Measurements from ENCODE around the gene EPHA10. TPM values are rescaled to one million over a fixed set of nuclear protein-coding genes. Genes with fewer than 3 reads are reported as not detected.
A peak's percentile ranks its signal among the peaks of the same experiment; 100 is the strongest.
"Not testable (repeated sequence)": the region's sequence is repeated elsewhere in the genome, so short reads cannot be mapped to it uniquely, and the experiment has no call there.

The EPHA10 gene
- total RNA-seq, 4 donors from 2014 or later, result 0.17 TPM; not detected in 3

GRCh38 chr1:37685722-37686121 lies 79.2 kb downstream of the EPHA10 start:
- H3K4me1 ChIP-seq, result peaks cover 12 to 17% of the 10 kb centered on the region in 2 donors
- H3K4me3 ChIP-seq, result no peak overlapping the region
- DNase-seq, result no peak
- no peaks in the 10 kb centered on the region for H3K9me3 ChIP-seq
- in situ Hi-C loops (cut with MboI; ENCODE audit: low sequenced_read_pairs in 4 of 4), result loop anchor here (10.0 kb wide), 2 partner anchors 91 to 231 kb away; partner anchors contain the start of gene GNL2 (in 2 of the 4)
- no peaks in the 10 kb centered on the region for H3K27me3 ChIP-seq
- intact Hi-C loops (cut with DNase I; ENCODE audit: low total_unique reads), result no loop called here
- TF ChIP-seq CTCF (IDR thresholded peaks at IDR 0.05 in 4 of 5, conservative IDR thresholded peaks at IDR 0.05 in 1 of 5) (no peak), POLR2A (IDR thresholded peaks at IDR 0.05) (no peak)
- ATAC-seq, result no peak
- H3K36me3 ChIP-seq, result peaks cover 0 to 73% of the 10 kb centered on the region in 2 donors
- no peak overlapping the region for H3K27ac ChIP-seq

GRCh38 chr1:37684182-37684581 lies 80.7 kb downstream of the EPHA10 start:
- H3K27me3 ChIP-seq; H3K27ac ChIP-seq; DNase-seq; H3K9me3 ChIP-seq; H3K4me3 ChIP-seq; intact Hi-C loops (cut with DNase I; ENCODE audit: low total_unique reads); ATAC-seq: not testable (repeated sequence)
- in situ Hi-C loops (cut with MboI; ENCODE audit: low sequenced_read_pairs in 4 of 4), result loop anchor here (5.0 to 10.0 kb wide), 3 partner anchors 82 to 229 kb away; partner anchors contain the start of gene GNL2 (in 2 of the 4)
- peaks cover 4 to 10% of the 10 kb centered on the region in 2 donors for H3K4me1 ChIP-seq
- peaks cover 0 to 77% of the 10 kb centered on the region in 2 donors for H3K36me3 ChIP-seq

- Histone ChIP-seq H3K9me3 (no peaks in the 10 kb centered on the region), H3K36me3 (peaks cover 0 to 67% of the 10 kb centered on the region in 2 donors), H3K4me3 (no peak overlapping the region), H3K4me1 (no peaks in the 10 kb centered on the region), H3K27me3 (no peaks in the 10 kb centered on the region), H3K27ac (no peak overlapping the region)
- intact Hi-C loops (cut with DNase I; ENCODE audit: low total_unique reads) (loop anchor here (1.0 kb wide), 1 partner anchor 227 kb away; no protein-coding TSS in a partner anchor), in situ Hi-C loops (cut with MboI; ENCODE audit: low sequenced_read_pairs in 4 of 4) (loop anchor here (5.0 to 10.0 kb wide), 3 partner anchors 80 to 228 kb away; partner anchors contain the start of gene GNL2 (in 2 of the 4))
- ATAC-seq, result peak in 1 of 2 donors; percentile 72
- no peak for TF ChIP-seq POLR2A (IDR thresholded peaks at IDR 0.05)
- TF ChIP-seq CTCF (IDR thresholded peaks at IDR 0.05 in 4 of 5, conservative IDR thresholded peaks at IDR 0.05 in 1 of 5), result peak; percentile 58 to 82 (median 72)
- DNase-seq, result peak in 1 of 2 donors; percentile 46
Observed at GRCh38 chr1:37682334-37682987, 82.5 kb downstream of the EPHA10 start.

GRCh38 chr1:37680933-37681332 lies 84.0 kb downstream of the EPHA10 start:
- intact Hi-C loops (cut with DNase I; ENCODE audit: low total_unique reads) (no loop called here), in situ Hi-C loops (cut with MboI; ENCODE audit: low sequenced_read_pairs in 4 of 4) (loop anchor here (5.0 to 10.0 kb wide), 3 partner anchors 79 to 226 kb away; partner anchors contain the start of gene GNL2 (in 2 of the 4))
- TF ChIP-seq POLR2A (IDR thresholded peaks at IDR 0.05) (no peak), CTCF (IDR thresholded peaks at IDR 0.05 in 4 of 5, conservative IDR thresholded peaks at IDR 0.05 in 1 of 5) (no peak)
- no peaks in the 10 kb centered on the region for H3K9me3 ChIP-seq
- H3K27me3 ChIP-seq, result no peaks in the 10 kb centered on the region
- DNase-seq, result no peak
- no peak for ATAC-seq
- H3K4me3 ChIP-seq, result no peak overlapping the region
- no peak overlapping the region for H3K27ac ChIP-seq
- H3K4me1 ChIP-seq, result no peaks in the 10 kb centered on the region
- H3K36me3 ChIP-seq, result peaks cover 0 to 52% of the 10 kb centered on the region in 2 donors

- H3K4me1 ChIP-seq, result no peaks in the 10 kb centered on the region
- no peak overlapping the region for H3K27ac ChIP-seq
- intact Hi-C loops (cut with DNase I; ENCODE audit: low total_unique reads) (no loop called here), in situ Hi-C loops (cut with MboI; ENCODE audit: low sequenced_read_pairs in 4 of 4) (no loop called here)
- no peak for TF ChIP-seq POLR2A (IDR thresholded peaks at IDR 0.05)
- TF ChIP-seq CTCF (IDR thresholded peaks at IDR 0.05 in 4 of 5, conservative IDR thresholded peaks at IDR 0.05 in 1 of 5), result no peak
- H3K36me3 ChIP-seq, result peaks cover 0 to 23% of the 10 kb centered on the region in 2 donors
- no peak for DNase-seq
- no peak overlapping the region for H3K4me3 ChIP-seq
- no peaks in the 10 kb centered on the region for H3K9me3 ChIP-seq
- no peak for ATAC-seq
- H3K27me3 ChIP-seq, result no peaks in the 10 kb centered on the region
Observed at GRCh38 chr1:37677808-37678207, 87.1 kb downstream of the EPHA10 start.
